ENCODE results near the gene GPR158.
"Not testable (repeated sequence)": the region's sequence is repeated elsewhere in the genome, so short reads cannot be mapped to it uniquely, and the experiment has no call there.

GPR158 gene, protein sequence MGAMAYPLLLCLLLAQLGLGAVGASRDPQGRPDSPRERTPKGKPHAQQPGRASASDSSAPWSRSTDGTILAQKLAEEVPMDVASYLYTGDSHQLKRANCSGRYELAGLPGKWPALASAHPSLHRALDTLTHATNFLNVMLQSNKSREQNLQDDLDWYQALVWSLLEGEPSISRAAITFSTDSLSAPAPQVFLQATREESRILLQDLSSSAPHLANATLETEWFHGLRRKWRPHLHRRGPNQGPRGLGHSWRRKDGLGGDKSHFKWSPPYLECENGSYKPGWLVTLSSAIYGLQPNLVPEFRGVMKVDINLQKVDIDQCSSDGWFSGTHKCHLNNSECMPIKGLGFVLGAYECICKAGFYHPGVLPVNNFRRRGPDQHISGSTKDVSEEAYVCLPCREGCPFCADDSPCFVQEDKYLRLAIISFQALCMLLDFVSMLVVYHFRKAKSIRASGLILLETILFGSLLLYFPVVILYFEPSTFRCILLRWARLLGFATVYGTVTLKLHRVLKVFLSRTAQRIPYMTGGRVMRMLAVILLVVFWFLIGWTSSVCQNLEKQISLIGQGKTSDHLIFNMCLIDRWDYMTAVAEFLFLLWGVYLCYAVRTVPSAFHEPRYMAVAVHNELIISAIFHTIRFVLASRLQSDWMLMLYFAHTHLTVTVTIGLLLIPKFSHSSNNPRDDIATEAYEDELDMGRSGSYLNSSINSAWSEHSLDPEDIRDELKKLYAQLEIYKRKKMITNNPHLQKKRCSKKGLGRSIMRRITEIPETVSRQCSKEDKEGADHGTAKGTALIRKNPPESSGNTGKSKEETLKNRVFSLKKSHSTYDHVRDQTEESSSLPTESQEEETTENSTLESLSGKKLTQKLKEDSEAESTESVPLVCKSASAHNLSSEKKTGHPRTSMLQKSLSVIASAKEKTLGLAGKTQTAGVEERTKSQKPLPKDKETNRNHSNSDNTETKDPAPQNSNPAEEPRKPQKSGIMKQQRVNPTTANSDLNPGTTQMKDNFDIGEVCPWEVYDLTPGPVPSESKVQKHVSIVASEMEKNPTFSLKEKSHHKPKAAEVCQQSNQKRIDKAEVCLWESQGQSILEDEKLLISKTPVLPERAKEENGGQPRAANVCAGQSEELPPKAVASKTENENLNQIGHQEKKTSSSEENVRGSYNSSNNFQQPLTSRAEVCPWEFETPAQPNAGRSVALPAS (N-terminal part only)

GRCh38 chr10:25174461-25175230 lies at the start of gene GPR158:
Gene GPR158 (plus strand): TSS chr10:25175001. CDS start chr10:25175421, 420 bp downstream.
- Mint-ChIP-seq H3K4me3 (no peak within 1 kb of the TSS), H3K4me1 (no peaks in the 10 kb centered on the region), H3K27me3 (peaks cover 55% of the 10 kb centered on the region), H3K36me3 (ENCODE audit: insufficient read depth) (no peaks in the 10 kb centered on the region), H3K27ac (ENCODE audit: low read depth) (no peak within 1 kb of the TSS), H3K9me3 (peaks cover 6% of the 10 kb centered on the region)
- DNase-seq (ENCODE audit: low spot score in 2 of 2) (no peak), ATAC-seq (replicated peaks; ENCODE audit: extremely low read depth, poor library complexity, severe bottlenecking) (no peak)

DNA sequence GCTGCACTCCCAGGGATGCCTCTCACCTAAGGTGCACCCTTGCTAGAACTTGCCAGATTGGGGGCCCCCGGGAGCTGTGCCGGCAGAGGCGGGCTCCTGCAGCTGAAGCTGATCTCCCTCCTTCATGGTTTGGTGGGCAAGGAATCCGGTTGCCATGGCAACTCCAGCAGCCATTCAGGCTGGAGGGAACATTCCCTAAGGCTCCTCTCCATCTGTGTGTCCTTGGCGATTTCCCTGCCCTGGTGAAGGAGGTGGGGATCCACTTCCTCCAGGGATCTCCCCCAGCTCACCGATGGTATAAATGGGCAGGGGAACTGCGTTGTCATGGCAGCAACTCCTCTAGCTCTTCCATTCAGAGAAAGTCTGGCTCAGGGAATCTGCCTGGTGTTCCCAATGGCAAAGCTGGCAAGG lies 49.6 kb upstream of the GPR158 start:
- Mint-ChIP-seq H3K27ac (ENCODE audit: low read depth) (no peak overlapping the region), H3K9me3 (no peaks in the 10 kb centered on the region), H3K4me3 (no peak overlapping the region), H3K4me1 (no peaks in the 10 kb centered on the region), H3K36me3 (ENCODE audit: insufficient read depth) (no peaks in the 10 kb centered on the region), H3K27me3 (peaks cover 36% of the 10 kb centered on the region)
- DNase-seq (ENCODE audit: low spot score in 2 of 2), result no peak
- no peak for ATAC-seq (replicated peaks; ENCODE audit: extremely low read depth, poor library complexity, severe bottlenecking)

DNA sequence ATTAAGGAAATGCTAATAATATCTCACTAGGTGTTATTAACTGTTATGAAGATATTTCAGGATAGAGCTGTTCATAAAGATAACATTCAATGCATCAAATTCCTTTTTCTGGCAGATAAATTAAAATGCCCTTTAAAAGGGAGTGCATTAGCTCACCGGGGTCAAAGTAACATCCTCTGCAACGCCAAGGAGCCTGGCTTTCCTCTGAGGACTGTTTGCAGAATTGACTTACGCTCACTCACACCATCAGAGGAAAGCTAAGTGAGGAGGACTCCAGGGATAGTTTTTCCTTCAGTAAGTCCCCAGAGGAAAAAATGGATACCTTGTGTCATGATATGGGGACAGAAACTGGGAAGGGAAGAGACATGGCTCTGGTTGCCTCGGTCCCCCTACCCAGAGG lies 45.2 kb upstream of the GPR158 start:
- no peak for DNase-seq (ENCODE audit: low spot score in 2 of 2)
- no peak overlapping the region for H3K27ac Mint-ChIP-seq (ENCODE audit: low read depth)

DNA sequence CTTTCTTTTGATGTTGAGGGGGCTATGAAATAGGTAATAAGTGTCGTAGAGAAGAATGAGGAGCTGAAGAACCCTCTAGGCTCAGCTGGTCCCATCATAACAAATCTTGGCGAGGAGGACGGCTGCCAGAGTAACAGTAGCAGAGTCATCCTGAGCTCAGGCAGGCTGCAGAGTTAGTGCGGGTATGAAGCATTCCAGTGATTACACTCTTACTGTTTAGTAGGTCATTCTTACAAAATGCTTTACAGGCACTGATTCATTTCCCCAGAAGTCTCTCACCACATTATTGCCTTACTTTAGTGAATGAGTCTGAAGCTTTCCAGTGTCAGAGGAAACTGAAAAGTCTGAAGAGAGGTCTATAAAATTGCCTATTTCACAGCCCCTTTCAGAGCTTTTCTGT lies 43.9 kb upstream of the GPR158 start:
- ATAC-seq (replicated peaks; ENCODE audit: extremely low read depth, poor library complexity, severe bottlenecking) (no peak), DNase-seq (ENCODE audit: low spot score in 2 of 2) (no peak)
- peaks cover 12% of the 10 kb centered on the region for H3K9me3 Mint-ChIP-seq
- H3K4me1 Mint-ChIP-seq, result no peaks in the 10 kb centered on the region
- no peak overlapping the region for H3K27ac Mint-ChIP-seq (ENCODE audit: low read depth)
- H3K36me3 Mint-ChIP-seq (ENCODE audit: insufficient read depth), result peaks cover 4% of the 10 kb centered on the region
- no peak overlapping the region for H3K4me3 Mint-ChIP-seq
- peaks cover 43% of the 10 kb centered on the region for H3K27me3 Mint-ChIP-seq

More for the DNA sequence above, 45.2 kb upstream of the GPR158 start:
- no peak overlapping the region for H3K4me3 Mint-ChIP-seq
- H3K9me3 Mint-ChIP-seq, result peaks cover 11% of the 10 kb centered on the region
- H3K27me3 Mint-ChIP-seq, result peaks cover 51% of the 10 kb centered on the region
- H3K36me3 Mint-ChIP-seq (ENCODE audit: insufficient read depth), result peaks cover 4% of the 10 kb centered on the region
- H3K4me1 Mint-ChIP-seq, result no peaks in the 10 kb centered on the region
- no peak for ATAC-seq (replicated peaks; ENCODE audit: extremely low read depth, poor library complexity, severe bottlenecking)

DNA sequence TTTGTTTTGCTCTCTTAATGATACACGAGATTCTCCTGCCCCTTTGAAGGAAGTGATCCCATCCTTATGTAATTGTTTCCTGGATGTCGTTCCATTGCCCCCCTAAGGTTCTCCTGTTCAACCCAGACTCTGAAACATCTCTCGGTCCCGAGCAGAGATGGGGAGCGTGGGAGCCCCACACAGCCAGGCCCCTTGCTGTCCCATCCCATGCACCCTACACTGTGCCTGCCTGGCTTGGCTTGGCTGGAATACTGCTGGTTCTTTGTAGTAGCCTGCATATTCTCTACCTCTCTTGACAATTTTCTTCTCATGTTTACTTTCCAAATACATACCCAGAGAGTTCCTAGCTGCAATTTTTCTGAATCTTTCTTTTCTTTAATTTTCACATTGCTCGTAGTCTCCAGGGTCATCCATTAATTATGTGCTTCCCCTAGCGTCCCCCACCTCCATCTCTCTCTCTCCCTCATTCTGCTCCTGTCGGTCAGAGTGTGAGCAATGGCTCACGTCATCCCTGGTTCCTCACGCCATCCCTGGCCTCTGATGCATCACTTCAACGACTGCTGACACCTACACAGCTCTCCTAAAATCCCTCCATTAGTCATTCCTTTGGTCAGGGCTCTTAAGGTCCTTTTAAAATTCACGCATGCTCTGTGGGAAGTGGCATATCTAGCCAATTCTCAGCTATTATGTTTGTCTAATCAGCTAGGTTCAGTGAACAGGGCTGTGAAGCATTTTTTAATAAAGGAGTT lies 32.5 kb upstream of the GPR158 start:
- ATAC-seq (replicated peaks; ENCODE audit: extremely low read depth, poor library complexity, severe bottlenecking), result no peak
- DNase-seq (ENCODE audit: low spot score in 2 of 2), result no peak
- Mint-ChIP-seq H3K27me3 (peaks cover 19% of the 10 kb centered on the region), H3K4me1 (no peaks in the 10 kb centered on the region), H3K27ac (ENCODE audit: low read depth) (no peak overlapping the region), H3K9me3 (no peaks in the 10 kb centered on the region), H3K36me3 (ENCODE audit: insufficient read depth) (no peaks in the 10 kb centered on the region), H3K4me3 (no peak overlapping the region)

DNA sequence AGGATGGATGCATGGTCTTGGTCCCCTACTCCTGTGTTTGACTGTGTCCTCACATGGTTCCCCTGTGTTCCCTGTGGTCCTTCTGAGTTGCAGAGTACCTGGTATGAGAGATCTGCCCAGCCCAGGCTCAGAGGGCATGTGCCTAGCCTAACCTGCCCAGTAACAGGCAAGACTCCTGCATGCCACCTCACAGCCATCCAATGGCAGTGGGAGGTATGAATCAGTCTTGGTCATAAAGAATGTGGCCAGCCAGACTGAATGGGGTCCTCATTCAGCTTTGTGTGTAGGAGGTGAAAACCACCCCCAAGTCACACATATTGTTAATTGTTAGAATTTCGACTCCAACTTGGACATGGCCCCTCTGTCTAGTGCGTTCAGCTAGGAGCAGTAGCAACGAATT lies 17.2 kb upstream of the GPR158 start:
- no peak overlapping the region for H3K27ac Mint-ChIP-seq (ENCODE audit: low read depth)

GRCh38 chr10:25159591-25159990 lies 15.2 kb upstream of the GPR158 start:
- no peaks in the 10 kb centered on the region for H3K4me1 Mint-ChIP-seq
- no peaks in the 10 kb centered on the region for H3K36me3 Mint-ChIP-seq (ENCODE audit: insufficient read depth)
- H3K27me3 Mint-ChIP-seq, result no peaks in the 10 kb centered on the region
- peaks cover 9% of the 10 kb centered on the region for H3K9me3 Mint-ChIP-seq
- ATAC-seq (replicated peaks; ENCODE audit: extremely low read depth, poor library complexity, severe bottlenecking) (no peak), DNase-seq (ENCODE audit: low spot score in 2 of 2) (no peak)
- H3K4me3 Mint-ChIP-seq, result no peak overlapping the region
- H3K27ac Mint-ChIP-seq (ENCODE audit: low read depth), result no peak overlapping the region

More for the DNA sequence above, 17.2 kb upstream of the GPR158 start:
- Mint-ChIP-seq H3K4me3 (no peak overlapping the region), H3K27me3 (no peaks in the 10 kb centered on the region), H3K9me3 (peaks cover 9% of the 10 kb centered on the region), H3K36me3 (ENCODE audit: insufficient read depth) (no peaks in the 10 kb centered on the region), H3K4me1 (no peaks in the 10 kb centered on the region)
- ATAC-seq (replicated peaks; ENCODE audit: extremely low read depth, poor library complexity, severe bottlenecking) (no peak), DNase-seq (ENCODE audit: low spot score in 2 of 2) (no peak)

DNA sequence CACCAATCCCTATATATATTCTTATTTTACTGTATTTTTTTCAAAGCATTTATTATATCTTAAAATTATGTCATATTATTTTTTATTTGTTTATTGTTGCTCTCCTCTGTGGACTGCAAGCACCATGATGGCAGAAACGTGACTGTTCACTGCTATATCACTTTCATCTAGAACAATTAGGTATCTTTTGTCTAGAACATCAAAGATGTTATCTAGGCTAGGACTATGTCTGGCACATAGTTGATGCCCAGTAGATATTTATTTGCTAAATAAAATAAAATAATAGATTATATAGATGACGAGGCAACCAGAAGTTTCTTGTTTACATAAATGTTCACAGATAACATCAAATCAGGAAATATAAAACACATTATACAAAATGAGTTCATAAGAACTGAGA lies 12.4 kb upstream of the GPR158 start:
- DNase-seq (ENCODE audit: low spot score in 2 of 2) (no peak), ATAC-seq (replicated peaks; ENCODE audit: extremely low read depth, poor library complexity, severe bottlenecking) (no peak)
- Mint-ChIP-seq H3K27ac (ENCODE audit: low read depth) (no peak overlapping the region), H3K4me1 (no peaks in the 10 kb centered on the region), H3K9me3 (peaks cover 14% of the 10 kb centered on the region), H3K36me3 (ENCODE audit: insufficient read depth) (peaks cover 1% of the 10 kb centered on the region), H3K27me3 (no peaks in the 10 kb centered on the region), H3K4me3 (no peak overlapping the region)

DNA sequence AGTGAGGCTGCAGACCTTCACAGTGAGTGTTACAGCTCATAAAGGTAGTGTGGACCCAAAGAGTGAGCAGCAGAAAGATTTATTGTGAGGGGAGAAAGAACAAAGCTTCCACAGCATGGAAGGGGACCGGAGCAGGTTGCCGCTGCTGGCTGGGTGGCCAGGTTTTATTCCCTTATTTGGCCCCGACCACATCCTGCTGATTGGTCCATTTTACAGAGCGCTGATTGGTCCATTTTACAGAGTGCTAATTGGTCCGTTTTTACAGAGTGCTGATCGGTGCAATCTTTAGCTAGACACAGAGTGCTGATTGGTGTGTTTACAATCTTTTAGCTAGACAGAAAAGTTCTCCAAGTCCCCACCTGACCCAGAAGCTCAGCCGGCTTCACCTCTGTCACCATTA lies 11.3 kb upstream of the GPR158 start:
- ATAC-seq (replicated peaks; ENCODE audit: extremely low read depth, poor library complexity, severe bottlenecking); H3K36me3 Mint-ChIP-seq (ENCODE audit: insufficient read depth); H3K4me1 Mint-ChIP-seq; H3K4me3 Mint-ChIP-seq; H3K27me3 Mint-ChIP-seq; DNase-seq (ENCODE audit: low spot score in 2 of 2); H3K27ac Mint-ChIP-seq (ENCODE audit: low read depth): not testable (repeated sequence)
- peaks cover 14% of the 10 kb centered on the region for H3K9me3 Mint-ChIP-seq

DNA sequence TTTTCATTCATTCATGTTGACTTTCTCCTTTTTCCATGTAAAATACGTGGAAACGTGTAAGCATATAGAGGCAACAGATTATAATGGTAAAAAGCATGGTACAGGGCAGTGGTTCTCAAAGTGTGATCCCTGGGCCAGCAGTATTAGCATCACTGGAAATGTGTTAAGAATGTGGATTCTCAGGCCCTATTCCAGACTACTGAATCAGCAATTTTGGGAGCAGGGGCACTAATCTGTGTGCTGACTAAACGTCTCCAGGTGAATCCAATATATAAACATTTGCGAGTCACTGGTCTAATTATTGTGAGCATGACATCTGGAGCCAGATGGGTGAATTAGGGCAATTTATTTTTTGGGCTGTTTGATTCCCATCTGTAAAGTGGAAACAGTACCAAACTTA lies 5.1 kb upstream of the GPR158 start:
- Mint-ChIP-seq H3K9me3 (peaks cover 11% of the 10 kb centered on the region), H3K4me3 (no peak overlapping the region), H3K27ac (ENCODE audit: low read depth) (no peak overlapping the region), H3K4me1 (no peaks in the 10 kb centered on the region), H3K36me3 (ENCODE audit: insufficient read depth) (peaks cover 1% of the 10 kb centered on the region), H3K27me3 (peaks cover 45% of the 10 kb centered on the region)
- DNase-seq (ENCODE audit: low spot score in 2 of 2), result no peak
- no peak for ATAC-seq (replicated peaks; ENCODE audit: extremely low read depth, poor library complexity, severe bottlenecking)

GRCh38 chr10:25170627-25171026 lies 4.2 kb upstream of the GPR158 start:
- no peak overlapping the region for H3K27ac Mint-ChIP-seq (ENCODE audit: low read depth)
- peaks cover 6% of the 10 kb centered on the region for H3K9me3 Mint-ChIP-seq
- ATAC-seq (replicated peaks; ENCODE audit: extremely low read depth, poor library complexity, severe bottlenecking), result no peak
- no peak overlapping the region for H3K4me3 Mint-ChIP-seq
- peaks cover 1% of the 10 kb centered on the region for H3K36me3 Mint-ChIP-seq (ENCODE audit: insufficient read depth)
- H3K4me1 Mint-ChIP-seq, result no peaks in the 10 kb centered on the region
- DNase-seq (ENCODE audit: low spot score in 2 of 2), result no peak
- peaks cover 45% of the 10 kb centered on the region for H3K27me3 Mint-ChIP-seq
